A673 (cell line): ENCODE results near the gene ANKS1B. TPM values are rescaled to one million over a fixed set of nuclear protein-coding genes. Genes with fewer than 3 reads are reported as not detected.

ENCODE experiments used
- BruUV-seq: library from RNA; stranded (reverse); fragments of 400-500 nt; replicated peaks from 2 replicates; lab custom pipeline; 2021; lab: Mats Ljungman, UMichigan
- CTCF ChIA-PET: fragments of 300-600 bp; sonication (Branson Sonifier 250); formaldehyde crosslinking; loops from one replicate; lab custom pipeline; 2022; ENCODE audit warnings: antibody characterized with exemption; lab: Charles Lee
- POLR2A ChIA-PET: fragments of 300-600 bp; sonication (Branson Sonifier 250); formaldehyde crosslinking; loops from one replicate; lab custom pipeline; 2022; ENCODE audit warnings: antibody characterized with exemption; ENCODE audit not compliant: low non-redundant PET; lab: Charles Lee
- DNase-seq: peaks from one replicate; pipeline ENCODE4 v3.0.0-alpha.2; 2015; ENCODE audit warnings: low spot score
- H3K27ac ChIP-seq: fragments of 200-600 bp; sonication (generic); 2 replicates; pipeline ENCODE4 v1.5.1; 2016; ENCODE audit warnings: mixed run types, low read depth, mild to moderate bottlenecking, mixed read lengths, antibody characterized with exemption, low read length; ENCODE audit not compliant: poor library complexity, severe bottlenecking
- H3K27me3 ChIP-seq: fragments of 200-600 bp; sonication (generic); replicated peaks from 2 replicates; pipeline ENCODE4 v1.6.1; 2017; ENCODE audit warnings: mixed run types, low read depth, mild to moderate bottlenecking, mixed read lengths, antibody characterized with exemption, low read length; ENCODE audit not compliant: insufficient read depth, poor library complexity
- H3K36me3 ChIP-seq: fragments of 200-600 bp; sonication (generic); 2 replicates; pipeline ENCODE4 v1.6.1; 2016; ENCODE audit warnings: mixed run types, mild to moderate bottlenecking, mixed read lengths, antibody characterized with exemption, low read length; ENCODE audit not compliant: insufficient read depth, poor library complexity, severe bottlenecking
- H3K4me1 ChIP-seq: fragments of 200-600 bp; sonication (generic); 2 replicates; pipeline ENCODE4 v1.6.1; 2017; ENCODE audit warnings: mixed run types, mild to moderate bottlenecking, mixed read lengths, antibody characterized with exemption, low read length; ENCODE audit not compliant: insufficient read depth, poor library complexity, severe bottlenecking
- H3K4me3 ChIP-seq: fragments of 200-600 bp; sonication (generic); 2 replicates; pipeline ENCODE4 v1.5.1; 2016; ENCODE audit warnings: low read depth, mixed run types, mild to moderate bottlenecking, mixed read lengths, low read length; ENCODE audit not compliant: poor library complexity, severe bottlenecking
- H3K9me3 ChIP-seq: fragments of 200-600 bp; sonication (generic); 2 replicates; pipeline ENCODE4 v1.6.1; 2016; ENCODE audit warnings: mixed run types, low read depth, mild to moderate bottlenecking, mixed read lengths, antibody characterized with exemption, low read length; ENCODE audit not compliant: poor library complexity, severe bottlenecking
- CTCF ChIP-seq: fragments of 300-800, 200-600 bp; sonication (generic); conservative IDR thresholded peaks from 2 replicates; pipeline ENCODE4 v1.5.1; 2017; ENCODE audit warnings: low read depth, mild to moderate bottlenecking, antibody characterized with exemption, low read length, moderate library complexity, mixed read lengths
- EZH2 ChIP-seq: fragments of 200-600 bp; sonication (generic); IDR thresholded peaks from 2 replicates; pipeline ENCODE4 v1.6.1; 2017; ENCODE audit warnings: borderline replicate concordance, low read depth, mild to moderate bottlenecking, mixed read lengths, antibody characterized with exemption, low read length; ENCODE audit not compliant: poor library complexity, severe bottlenecking
- intact Hi-C: fragments of 100-400 bp; cut with micrococcal nuclease; formaldehyde crosslinking; loops from one replicate; pipeline ENCODE4 v1.10.0; 2022; ENCODE audit not compliant: unreplicated experiment
- total RNA-seq: library from RNA; stranded (reverse); gene quantifications from 2 replicates; pipeline ENCODE4 v1.2.3, GENCODE V29; 2021

Gene ANKS1B
- total RNA-seq, 1 experiment from 2014 or later = 0.99 TPM

- POLR2A ChIA-PET = no interaction called here
- H3K27ac ChIP-seq = no peak overlapping the region
- intact Hi-C loops = no loop called here
- no TSS peak for BruUV-seq
- no peaks in the 10 kb centered on the region for H3K9me3 ChIP-seq
- no peaks in the 10 kb centered on the region for H3K36me3 ChIP-seq
- H3K4me1 ChIP-seq = no peaks in the 10 kb centered on the region
- no peaks in the 10 kb centered on the region for H3K27me3 ChIP-seq
- CTCF ChIA-PET = no interaction called here
- DNase-seq = no peak
- H3K4me3 ChIP-seq = no peak overlapping the region
- TF ChIP-seq EZH2 (no peak), CTCF (no peak)
These were observed 454.8 kb downstream of the ANKS1B start for GRCh38 chr12:99529966-99530365.

- intact Hi-C loops = no loop called here
- BruUV-seq = no TSS peak
- no peak overlapping the region for H3K4me3 ChIP-seq
- TF ChIP-seq CTCF (no peak), EZH2 (no peak)
- no peak overlapping the region for H3K27ac ChIP-seq
- CTCF ChIA-PET = no interaction called here
- POLR2A ChIA-PET = no interaction called here
- no peak for DNase-seq
- no peaks in the 10 kb centered on the region for H3K36me3 ChIP-seq
- no peaks in the 10 kb centered on the region for H3K27me3 ChIP-seq
- no peaks in the 10 kb centered on the region for H3K4me1 ChIP-seq
- H3K9me3 ChIP-seq = no peaks in the 10 kb centered on the region
These were observed 456.3 kb downstream of the ANKS1B start for GRCh38 chr12:99528478-99528877.

GRCh38 chr12:99523853-99524252 is 460.9 kb downstream of the ANKS1B start:
- Histone ChIP-seq H3K27me3 (no peaks in the 10 kb centered on the region), H3K4me1 (no peaks in the 10 kb centered on the region), H3K9me3 (no peaks in the 10 kb centered on the region), H3K4me3 (no peak overlapping the region), H3K36me3 (no peaks in the 10 kb centered on the region), H3K27ac (no peak overlapping the region)
- no peak for DNase-seq
- BruUV-seq = no TSS peak
- TF ChIP-seq CTCF = no peak
- intact Hi-C loops = no loop called here
- ChIA-PET POLR2A (no interaction called here), CTCF (no interaction called here)
